ENCODE measurements around the gene MRPL21.

GRCh38 chr11:68868221-68868835 is 35.3 kb downstream of the MRPL21 start:
- TF ChIP-seq, protein P1, sequence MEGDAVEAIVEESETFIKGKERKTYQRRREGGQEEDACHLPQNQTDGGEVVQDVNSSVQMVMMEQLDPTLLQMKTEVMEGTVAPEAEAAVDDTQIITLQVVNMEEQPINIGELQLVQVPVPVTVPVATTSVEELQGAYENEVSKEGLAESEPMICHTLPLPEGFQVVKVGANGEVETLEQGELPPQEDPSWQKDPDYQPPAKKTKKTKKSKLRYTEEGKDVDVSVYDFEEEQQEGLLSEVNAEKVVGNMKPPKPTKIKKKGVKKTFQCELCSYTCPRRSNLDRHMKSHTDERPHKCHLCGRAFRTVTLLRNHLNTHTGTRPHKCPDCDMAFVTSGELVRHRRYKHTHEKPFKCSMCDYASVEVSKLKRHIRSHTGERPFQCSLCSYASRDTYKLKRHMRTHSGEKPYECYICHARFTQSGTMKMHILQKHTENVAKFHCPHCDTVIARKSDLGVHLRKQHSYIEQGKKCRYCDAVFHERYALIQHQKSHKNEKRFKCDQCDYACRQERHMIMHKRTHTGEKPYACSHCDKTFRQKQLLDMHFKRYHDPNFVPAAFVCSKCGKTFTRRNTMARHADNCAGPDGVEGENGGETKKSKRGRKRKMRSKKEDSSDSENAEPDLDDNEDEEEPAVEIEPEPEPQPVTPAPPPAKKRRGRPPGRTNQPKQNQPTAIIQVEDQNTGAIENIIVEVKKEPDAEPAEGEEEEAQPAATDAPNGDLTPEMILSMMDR (conservative IDR thresholded peaks at IDR 0.05) = no peak
- TF ChIP-seq ZFX (IDR thresholded peaks at IDR 0.05) = no peak

Measured in C4-2B (cell line).